Heart right ventricle (tissue), 16 donors: ENCODE measurements around the gene FILIP1L. TPM values are rescaled to one million over a fixed set of nuclear protein-coding genes. Genes with fewer than 3 reads are reported as not detected.

ENCODE experiments used
- ATAC-seq, 8 donors: fragments of 200-7000 bp; cut with Tn5 transposase; one replicate each; pipeline ENCODE4 v1.9.1; 2020; ENCODE audit warnings: mild to moderate bottlenecking in 8 of 8, moderate library complexity in 8 of 8, moderate number of reproducible peaks in 1 of 8
- DNase-seq, 2 donors: peaks; one replicate each; pipeline ENCODE4 v3.0.0-alpha.2; 2020
- H3K27ac ChIP-seq, 10 donors: fragments of 200-600 bp; sonication (generic) in 2 of 10; one replicate each; pipeline versions ENCODE4 v1.5.0 to v1.8.0; 2020 to 2022; ENCODE audit warnings: mild to moderate bottlenecking in 3 of 10
- H3K27me3 ChIP-seq, 7 donors: fragments of 200-600 bp; one replicate each; pipeline ENCODE4 v1.8.0; 2021 to 2022; ENCODE audit warnings: mild to moderate bottlenecking in 2 of 7
- H3K36me3 ChIP-seq, 9 donors: fragments of 200-600 bp; sonication (generic) in 1 of 9; one replicate each; pipeline versions ENCODE4 v1.5.0 to v1.8.0; 2020 to 2022; ENCODE audit warnings: mild to moderate bottlenecking in 2 of 9
- H3K4me1 ChIP-seq, 9 donors: fragments of 200-600 bp; sonication (generic) in 1 of 9; one replicate each; pipeline versions ENCODE4 v1.5.0 to v1.8.0; 2020 to 2022; ENCODE audit warnings: mild to moderate bottlenecking in 4 of 9
- H3K4me3 ChIP-seq, 10 donors: fragments of 200-600 bp; sonication (generic) in 2 of 10; one replicate each; pipeline versions ENCODE4 v1.5.0 to v1.8.0; 2020 to 2022; ENCODE audit warnings: mild to moderate bottlenecking in 7 of 10, moderate library complexity in 2 of 10
- H3K9me3 ChIP-seq, 11 donors: fragments of 200-600 bp in 10 of 11; sonication (generic) in 2 of 11; one replicate each; pipeline versions ENCODE4 v1.5.0 to v1.8.0; 2013 to 2022; ENCODE audit warnings: mild to moderate bottlenecking in 2 of 11, control low read depth in 1 of 11, moderate library complexity in 1 of 11
- WGBS, 2 donors: extraction: QIAGEN DNeasy Blood & Tissue Kit; methylation state at CpG; one replicate each; pipeline ENCODE4 v1.1.7; 2013; ENCODE audit warnings: inconsistent platforms in 1 of 2; 5-methylcytosine and 5-hydroxymethylcytosine counted together
- intact Hi-C, 10 donors: fragments of 100-400 bp; cut with DNase I; formaldehyde crosslinking; loops; one replicate each; pipeline versions ENCODE4 v1.11.1 to v1.14.2; 2022
- polyA plus RNA-seq, 2 donors: library from polyadenylated mRNA; stranded (reverse); fragments of 200-250 nt; gene quantifications; one replicate each; pipeline ENCODE4 v1.2.3, GENCODE V29; 2013
- total RNA-seq, 10 donors: library from RNA; stranded (reverse); fragmentation: NEBNext Ultra II Directional in 3 of 10; extraction: Animal tissue kit (Norgen Biotek cat#: 25700) in 3 of 10; gene quantifications; one replicate each; pipeline versions ENCODE4 v1.2.1 to v1.2.4, GENCODE V29; 2021 to 2023
- TF ChIP-seq, protein P1 (sequence below), 9 donors: fragments of 200-600 bp; sonication (generic) in 2 of 9; IDR thresholded peaks; one replicate each; pipeline versions ENCODE4 v1.5.0 to v1.8.0; 2021 to 2022; ENCODE audit warnings: antibody characterized with exemption in 9 of 9, mild to moderate bottlenecking in 5 of 9, moderate library complexity in 1 of 9
- donor health status: Arrhythmogenic right ventricular cardiomyopathy.
- donor health status: ischemic (EF 13 %, LVEDD 7.1; RV severe dilation, severe dysfunction).
- donor health status: healthy with polysubstance abuse.
- donor health status: DM: no; HTN: yes; CAD: no.
- donor health status: DM: no; HTN: no; CAD: no.
- donor health status: ischemic (EF 25% LVEDD 6.9; RV normal size, moderate dysfunction).
- donor health status: ischemic (EF 25% LVEDD 5.7; RV mildly dilated, moderate dysfunction).
- donor health status: healthy.
- donor health status: DM: yes; HTN: yes; CAD: no.
- donor health status: Ischemic cardiomyopathy.
- donor health status: ischemic (EF 35%, LVEDD 5.7; RV mildly dilated, moderate dysfunction).
- donor health status: nonischemic (EF 11% LVEDD 7.7; RV severe dilation, severe dysfunction).
- donor health status: DM: yes; HTN: yes; CAD: no.
- donor health status: PGD.
- donor health status: ischemic (EF 29% LVEDD 5.4; RV normal size, mild dysfunction).
- donor health status: nonischemic (EF 23%, LVEDD 6.1; RV moderate dilation, normal function).

The FILIP1L gene
- total and polyA plus RNA-seq, 12 donors, result 15.9 to 134 (median 64.3) TPM

DNA sequence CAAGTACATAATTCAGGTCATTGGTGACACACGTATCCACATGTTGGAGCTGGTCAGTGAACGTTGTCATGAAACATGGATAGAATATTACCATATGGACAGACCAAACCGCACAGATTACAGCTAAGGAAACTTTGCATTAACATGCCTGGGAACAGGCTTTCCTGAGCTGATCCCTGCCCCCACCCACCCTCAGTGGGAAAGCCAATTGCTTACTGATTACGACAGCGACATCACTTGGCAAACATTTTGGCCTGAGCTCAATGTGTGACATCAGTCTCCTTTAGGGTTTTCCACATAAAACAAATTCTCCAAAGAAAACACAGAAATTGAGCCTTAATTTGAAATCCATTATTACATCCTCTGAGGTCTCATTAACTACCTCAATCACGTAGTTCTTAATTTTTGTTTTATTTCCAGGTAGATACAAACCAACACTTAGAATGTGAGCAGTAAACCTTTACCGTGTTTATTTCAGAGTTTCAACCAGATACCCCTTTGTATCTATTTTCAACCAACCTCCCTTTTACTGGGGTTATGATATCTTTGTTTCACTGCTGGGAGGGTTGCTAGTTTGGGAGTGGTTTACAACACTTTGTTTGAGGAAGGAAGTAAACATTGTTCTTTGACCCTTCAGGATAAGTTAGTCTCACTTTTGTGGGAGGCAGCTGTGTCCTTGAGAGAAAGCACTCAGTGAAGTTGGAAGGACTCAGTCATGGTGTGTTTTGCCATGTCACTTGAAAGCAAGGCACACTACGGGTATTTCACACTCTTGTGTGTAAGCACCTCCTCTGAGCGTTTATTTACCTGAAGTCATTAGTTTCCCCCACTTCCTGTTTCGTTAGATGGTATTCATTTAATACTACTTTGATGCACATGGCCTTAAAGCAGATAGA, 193.6 kb downstream of the FILIP1L start:
- intact Hi-C loops, result loop anchor here in 3 of 10 donors (2.0 to 10.0 kb wide), 4 partner anchors 38 to 334 kb away; no protein-coding TSS in a partner anchor
- TF ChIP-seq, protein P1, sequence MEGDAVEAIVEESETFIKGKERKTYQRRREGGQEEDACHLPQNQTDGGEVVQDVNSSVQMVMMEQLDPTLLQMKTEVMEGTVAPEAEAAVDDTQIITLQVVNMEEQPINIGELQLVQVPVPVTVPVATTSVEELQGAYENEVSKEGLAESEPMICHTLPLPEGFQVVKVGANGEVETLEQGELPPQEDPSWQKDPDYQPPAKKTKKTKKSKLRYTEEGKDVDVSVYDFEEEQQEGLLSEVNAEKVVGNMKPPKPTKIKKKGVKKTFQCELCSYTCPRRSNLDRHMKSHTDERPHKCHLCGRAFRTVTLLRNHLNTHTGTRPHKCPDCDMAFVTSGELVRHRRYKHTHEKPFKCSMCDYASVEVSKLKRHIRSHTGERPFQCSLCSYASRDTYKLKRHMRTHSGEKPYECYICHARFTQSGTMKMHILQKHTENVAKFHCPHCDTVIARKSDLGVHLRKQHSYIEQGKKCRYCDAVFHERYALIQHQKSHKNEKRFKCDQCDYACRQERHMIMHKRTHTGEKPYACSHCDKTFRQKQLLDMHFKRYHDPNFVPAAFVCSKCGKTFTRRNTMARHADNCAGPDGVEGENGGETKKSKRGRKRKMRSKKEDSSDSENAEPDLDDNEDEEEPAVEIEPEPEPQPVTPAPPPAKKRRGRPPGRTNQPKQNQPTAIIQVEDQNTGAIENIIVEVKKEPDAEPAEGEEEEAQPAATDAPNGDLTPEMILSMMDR (IDR thresholded peaks at IDR 0.05), result no peak
- H3K27me3 ChIP-seq, result no peaks in the 10 kb centered on the region
- WGBS, 2 donors, result 30 to 41% methylated on average over 10 of the region's 10 CpGs
- peaks cover 3 to 50% (median 36%) of the 10 kb centered on the region in 9 donors for H3K4me1 ChIP-seq
- no peaks in the 10 kb centered on the region for H3K9me3 ChIP-seq
- H3K36me3 ChIP-seq, result no peaks in the 10 kb centered on the region
- peak overlapping the region; percentile 44 to 90 (median 78) for H3K27ac ChIP-seq
- ATAC-seq (peak; percentile 61 to 89 (median 80)), DNase-seq (peak; percentile 60 to 90)
- H3K4me3 ChIP-seq, result no peak overlapping the region

DNA sequence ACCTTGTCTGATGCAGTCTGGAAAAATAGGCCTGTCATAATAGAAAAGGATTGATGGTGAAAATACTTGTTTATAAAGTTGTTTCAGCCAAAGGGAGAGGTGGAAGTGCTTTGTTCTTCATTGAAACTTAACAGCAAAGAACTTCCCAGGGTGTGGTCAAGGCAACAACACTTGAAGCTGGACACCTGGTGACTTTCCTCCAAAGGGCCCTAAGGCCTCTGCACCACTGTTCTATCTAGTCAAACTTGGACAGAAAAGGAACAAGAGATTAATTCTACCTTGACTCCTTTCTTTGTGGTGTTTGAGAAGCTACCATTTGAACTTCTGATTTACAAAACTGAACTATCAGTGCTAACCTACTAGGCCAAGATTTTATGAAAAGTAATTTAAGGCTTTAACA, 194.6 kb downstream of the FILIP1L start:
- H3K4me1 ChIP-seq, result peaks cover 0 to 40% (median 32%) of the 10 kb centered on the region in 9 donors

DNA sequence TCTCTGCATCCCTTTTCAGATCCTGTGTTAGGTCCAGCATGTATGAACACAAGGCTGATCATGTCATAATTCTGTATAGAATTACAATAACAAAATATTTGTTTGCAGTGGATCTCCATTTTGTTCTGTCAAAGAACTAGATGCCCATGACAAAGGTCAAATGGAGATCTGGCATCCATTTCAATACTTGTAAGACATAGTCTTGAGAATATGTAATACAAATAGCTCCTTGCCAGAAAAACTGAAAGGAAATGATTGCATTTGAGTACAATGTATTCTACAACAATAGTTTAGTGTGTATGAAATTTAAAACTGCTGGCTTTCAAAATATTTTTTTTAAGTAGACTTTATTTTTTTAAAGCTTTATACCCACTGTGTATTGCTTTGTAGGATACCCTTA, 195.6 kb downstream of the FILIP1L start:
- H3K9me3 ChIP-seq, result no peaks in the 10 kb centered on the region
- intact Hi-C loops, result no loop called here
- peak overlapping the region in 7 of 10 donors; percentile 56 to 90 (median 79) for H3K27ac ChIP-seq
- peak in 1 of 8 donors; percentile 53 for ATAC-seq
- H3K27me3 ChIP-seq, result no peaks in the 10 kb centered on the region
- TF ChIP-seq, protein P1 (IDR thresholded peaks at IDR 0.05), result no peak
- no peaks in the 10 kb centered on the region for H3K36me3 ChIP-seq
- H3K4me1 ChIP-seq, result peaks cover 0 to 40% (median 32%) of the 10 kb centered on the region in 9 donors
- H3K4me3 ChIP-seq, result no peak overlapping the region
- no peak for DNase-seq

More for the DNA sequence above, 194.6 kb downstream of the FILIP1L start:
- no peaks in the 10 kb centered on the region for H3K36me3 ChIP-seq
- H3K4me3 ChIP-seq, result no peak overlapping the region
- DNase-seq, result no peak
- intact Hi-C loops, result loop anchor here in 3 of 10 donors (2.0 to 10.0 kb wide), 4 partner anchors 37 to 335 kb away; no protein-coding TSS in a partner anchor
- TF ChIP-seq, protein P1 (IDR thresholded peaks at IDR 0.05), result no peak
- peak in 1 of 8 donors; percentile 29 for ATAC-seq
- peak overlapping the region in 9 of 10 donors; percentile 51 to 90 (median 79) for H3K27ac ChIP-seq
- no peaks in the 10 kb centered on the region for H3K27me3 ChIP-seq
- no peaks in the 10 kb centered on the region for H3K9me3 ChIP-seq

GRCh38 chr3:99915906-99916432, 198.3 kb downstream of the FILIP1L start:
- Histone ChIP-seq H3K36me3 (no peaks in the 10 kb centered on the region), H3K27ac (no peak overlapping the region), H3K4me1 (peaks cover 0 to 31% (median 25%) of the 10 kb centered on the region in 9 donors), H3K27me3 (no peaks in the 10 kb centered on the region), H3K4me3 (no peak overlapping the region), H3K9me3 (no peaks in the 10 kb centered on the region)
- intact Hi-C loops, result no loop called here
- TF ChIP-seq, protein P1 (IDR thresholded peaks at IDR 0.05), result no peak
- ATAC-seq, result no peak
- WGBS, 2 donors, result 90 to 97% methylated on average over 3 of the region's 3 CpGs
- DNase-seq, result no peak
